ENCODE measurements around the gene TSACC.
"Not testable (repeated sequence)": the region's sequence is repeated elsewhere in the genome, so short reads cannot be mapped to it uniquely, and the experiment has no call there.

Gene TSACC

DNA sequence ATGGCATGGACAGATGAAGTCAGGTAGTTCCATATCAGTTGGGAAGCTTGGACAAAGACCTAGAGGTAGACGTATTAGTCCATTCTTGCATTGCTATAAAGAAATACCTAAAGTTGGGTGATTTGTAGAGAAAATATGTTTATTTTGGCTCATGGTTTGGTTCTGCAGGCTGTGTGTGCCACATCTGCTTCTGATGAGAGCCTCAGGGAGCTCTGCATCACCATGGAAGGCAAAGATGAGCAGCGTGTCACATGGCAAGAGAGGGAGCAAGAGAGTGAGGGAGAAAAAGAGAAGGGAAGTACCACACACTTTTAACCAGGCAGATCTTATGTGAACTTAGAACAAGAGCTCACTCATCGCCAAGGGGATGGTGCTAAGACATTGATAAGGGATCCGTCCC, 9.0 kb downstream of the TSACC start:
- DNase-seq, result no peak

GRCh38 chr1:156352481-156352880, 14.2 kb downstream of the TSACC start:
- DNase-seq, result not testable (repeated sequence)

DNA sequence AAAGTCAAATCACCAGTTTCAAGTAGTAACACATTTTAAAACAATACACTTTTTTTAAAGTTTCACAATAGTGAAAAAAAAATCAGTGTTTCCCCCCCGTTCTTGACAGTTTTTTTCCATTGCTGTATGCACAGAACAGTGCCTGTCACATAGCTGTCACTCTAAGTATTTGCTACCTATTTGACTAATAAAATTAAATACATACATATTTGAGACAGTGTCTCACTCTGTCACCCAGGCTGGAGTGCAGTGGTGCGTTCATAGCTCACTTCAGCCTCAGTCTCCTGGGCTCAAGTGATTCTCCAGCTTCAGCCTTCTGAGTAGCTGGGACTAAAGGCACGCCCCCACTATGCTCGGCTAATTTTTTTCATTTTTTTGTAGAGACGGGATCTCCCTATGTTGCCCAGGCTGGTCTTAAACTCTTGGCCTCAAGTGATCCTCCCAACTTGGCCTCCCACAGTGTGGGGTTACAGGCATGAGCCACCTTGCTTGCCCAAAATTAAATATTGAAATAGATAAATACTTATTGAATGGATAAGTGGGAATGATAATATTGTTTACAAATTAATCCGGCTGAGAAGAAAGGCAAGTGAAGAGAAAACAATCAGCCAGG, 18.0 kb downstream of the TSACC start:
- no peak for DNase-seq

- DNase-seq, result peak; percentile 92 to 98
Observed at GRCh38 chr1:156356875-156357534, 18.7 kb downstream of the TSACC start.

DNA sequence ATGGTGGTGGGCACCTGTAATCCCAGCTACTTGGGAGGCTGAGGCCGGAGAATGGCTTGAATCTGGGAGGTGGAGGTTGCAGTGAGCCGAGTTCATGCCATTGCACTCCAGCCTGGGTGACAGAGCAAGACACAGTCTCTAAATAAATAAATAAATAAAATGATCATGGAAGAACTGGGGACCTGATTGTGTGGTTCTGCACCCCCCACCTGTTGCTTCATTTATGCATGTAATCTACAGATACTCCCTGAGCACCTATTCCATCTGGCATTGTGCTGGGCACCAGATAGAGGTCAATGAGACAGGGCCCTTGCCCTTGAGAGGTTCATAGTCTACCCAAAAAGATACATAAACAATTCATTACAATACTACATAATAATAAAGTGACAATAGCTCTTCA, 19.7 kb downstream of the TSACC start:
- DNase-seq, result no peak

GRCh38 chr1:156358641-156359040, 20.3 kb downstream of the TSACC start:
- no peak for DNase-seq

DNA sequence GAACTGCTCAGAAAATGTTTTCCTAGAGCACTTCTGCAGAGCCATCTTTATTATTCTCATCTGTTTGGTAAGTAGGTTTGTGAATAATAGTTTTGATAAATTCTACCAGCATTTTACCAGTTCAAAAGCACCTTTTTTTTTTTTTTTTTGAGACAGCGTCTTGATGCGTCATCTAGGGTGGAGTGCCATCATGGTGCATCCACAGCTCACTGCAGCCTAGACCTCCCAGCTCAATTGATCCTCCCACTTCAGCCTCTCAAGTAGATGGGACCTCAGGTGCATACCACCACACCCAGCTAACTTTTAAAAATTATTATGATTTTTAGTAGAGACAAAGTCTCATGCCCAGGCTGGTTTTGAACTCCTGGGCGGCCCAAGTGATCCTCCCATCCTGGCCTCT, 20.9 kb downstream of the TSACC start:
- DNase-seq, result no peak

DNA sequence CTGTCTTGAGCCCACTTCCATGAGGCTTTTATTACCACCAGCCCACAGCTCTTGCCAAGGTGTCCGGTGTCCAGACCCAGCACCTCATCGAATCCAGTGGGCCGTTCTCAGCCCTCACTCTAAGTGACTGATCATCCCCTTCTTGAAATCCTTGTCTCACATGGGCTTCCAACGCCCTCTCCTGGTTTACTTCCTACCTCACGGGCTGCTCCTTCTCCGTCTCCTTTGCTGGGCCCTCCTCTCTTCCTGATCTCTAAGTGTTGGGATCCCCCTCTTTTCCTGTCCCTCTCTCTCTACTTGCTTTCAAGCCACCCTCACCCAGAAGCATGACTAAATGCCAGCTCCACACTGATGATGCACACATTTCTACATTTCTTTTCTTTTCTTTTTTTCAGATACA, 21.6 kb downstream of the TSACC start:
- DNase-seq, result peak; percentile 44 to 62

GRCh38 chr1:156360534-156360933, 22.2 kb downstream of the TSACC start:
- no peak for DNase-seq

DNA sequence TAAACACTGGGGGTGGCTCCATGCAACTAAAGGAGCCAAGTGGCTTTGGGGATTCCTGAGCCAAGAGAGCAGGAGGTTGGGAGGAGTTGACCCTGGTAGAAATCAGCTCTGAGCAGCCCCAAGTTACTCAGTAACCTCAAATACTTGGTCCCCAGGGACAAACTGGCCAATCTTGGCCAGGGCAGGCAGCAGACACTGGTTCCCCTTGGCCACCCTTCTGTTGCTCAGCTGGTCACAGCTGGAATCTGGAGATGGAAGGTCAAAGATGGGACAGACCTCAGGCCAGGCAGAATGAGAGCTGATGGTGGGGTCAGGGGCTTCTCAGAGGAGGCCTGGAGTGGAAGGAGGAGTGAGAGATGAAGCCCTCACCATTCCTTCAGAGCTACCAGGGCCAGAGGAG, 27.4 kb downstream of the TSACC start:
- no peak for DNase-seq

DNA sequence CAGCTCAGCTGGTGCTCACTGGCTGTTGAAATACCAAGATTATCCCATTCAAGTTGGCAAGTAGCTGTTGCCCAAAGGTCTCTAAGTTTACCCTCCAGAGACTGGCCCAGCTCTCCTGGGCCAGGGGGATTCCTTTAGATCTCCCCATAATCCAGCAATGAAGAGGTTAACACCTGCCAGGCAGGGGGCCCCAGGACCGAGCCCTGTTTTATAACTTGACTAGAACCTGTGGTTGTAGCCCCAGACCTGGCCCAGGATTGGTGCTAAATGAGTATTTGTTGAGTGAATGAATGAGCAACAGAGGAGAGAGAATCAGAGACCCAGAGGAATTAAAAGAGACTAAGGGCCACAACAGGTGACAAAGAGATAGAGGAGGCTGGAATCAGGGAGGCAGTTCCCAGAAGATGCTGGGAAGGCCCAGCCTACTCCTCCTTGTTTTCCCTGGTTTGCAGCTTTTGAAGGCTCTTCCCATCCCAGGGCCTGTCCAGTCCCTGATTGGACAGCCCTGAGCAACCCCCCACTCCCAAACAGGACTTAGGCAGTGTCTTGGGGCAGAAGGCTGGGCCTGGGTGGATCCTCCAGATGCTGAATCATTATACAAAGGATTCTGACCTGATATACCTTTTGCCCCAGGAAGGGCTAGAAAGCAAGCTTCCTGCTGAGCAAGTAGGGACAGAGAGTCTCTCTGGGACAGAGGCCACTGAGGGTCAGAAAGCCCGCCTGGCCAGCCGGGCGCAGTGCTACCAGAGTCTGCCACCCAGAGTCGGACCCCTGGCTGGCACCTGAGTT, 28.2 kb downstream of the TSACC start:
- no peak for DNase-seq

- peak in 1 of 2 experiments; percentile 47 for DNase-seq
Observed at GRCh38 chr1:156367383-156368156, 29.2 kb downstream of the TSACC start.

DNA sequence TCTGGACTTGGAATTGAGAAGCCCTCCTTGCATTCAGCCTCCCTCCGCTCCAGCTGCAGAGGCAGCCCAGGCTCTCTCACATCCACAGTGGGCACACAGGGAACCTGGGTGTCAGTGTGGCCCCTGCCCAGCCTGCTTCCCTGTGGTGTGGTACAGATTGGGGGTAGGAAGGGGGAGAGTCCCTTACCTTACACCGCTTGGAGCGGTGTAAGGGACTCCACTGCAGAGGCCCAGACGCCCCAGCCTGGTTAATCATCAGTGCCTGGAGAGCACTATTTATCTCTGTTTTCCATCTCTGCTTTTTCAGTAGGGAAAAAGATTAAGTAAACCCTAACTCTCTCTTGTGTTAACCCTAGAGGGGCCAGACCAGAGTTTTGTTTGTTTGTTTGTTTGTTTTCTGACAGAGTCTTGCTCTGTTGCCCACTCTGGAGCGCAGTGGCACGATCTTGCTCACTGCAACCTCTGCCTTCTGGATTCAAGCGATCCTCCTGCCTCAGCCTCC, 29.9 kb downstream of the TSACC start:
- DNase-seq, result no peak

GRCh38 chr1:156368889-156369684, 30.8 kb downstream of the TSACC start, which contains the start of gene RHBG:
Gene RHBG, plus strand, starts transcription at chr1:156369211. Its CDS starts 39 bp downstream, at chr1:156369250.
- peak; percentile 59 to 96 for DNase-seq

DNA sequence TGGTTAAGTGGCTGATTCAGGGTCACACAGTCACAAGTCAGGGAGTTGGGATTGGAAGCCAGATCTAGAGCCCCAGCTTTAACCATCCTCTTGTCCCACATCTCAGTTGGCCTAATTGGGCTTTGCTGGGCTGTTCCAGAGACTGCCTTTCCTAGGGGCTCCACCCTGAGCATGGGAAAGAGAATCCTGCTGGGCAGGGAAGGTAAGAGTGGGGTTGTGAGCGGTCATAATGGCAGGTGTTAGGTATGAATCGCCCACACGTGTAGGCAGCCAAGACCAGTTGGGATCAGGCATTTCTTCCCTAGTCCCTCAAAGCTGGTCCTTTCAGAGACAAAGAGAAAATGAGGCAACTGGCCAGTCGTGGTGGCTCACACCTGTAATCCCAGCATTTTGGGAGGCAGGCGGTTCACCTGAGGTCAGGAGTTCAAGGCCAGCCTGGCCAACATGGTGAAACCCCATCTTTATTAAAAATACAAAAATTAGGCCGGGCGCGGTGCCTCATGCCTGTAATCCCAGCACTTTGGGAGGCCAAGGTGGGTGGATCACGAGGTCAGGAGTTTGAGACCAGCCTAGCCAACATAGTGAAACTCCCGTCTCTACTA, 31.5 kb downstream of the TSACC start:
- DNase-seq, result not testable (repeated sequence)

GRCh38 chr1:156371553-156372264, 33.4 kb downstream of the TSACC start:
- no peak for DNase-seq

GRCh38 chr1:156372265-156372586, 33.9 kb downstream of the TSACC start:
- no peak for DNase-seq

GRCh38 chr1:156372876-156373275, 34.5 kb downstream of the TSACC start:
- DNase-seq, result no peak

DNA sequence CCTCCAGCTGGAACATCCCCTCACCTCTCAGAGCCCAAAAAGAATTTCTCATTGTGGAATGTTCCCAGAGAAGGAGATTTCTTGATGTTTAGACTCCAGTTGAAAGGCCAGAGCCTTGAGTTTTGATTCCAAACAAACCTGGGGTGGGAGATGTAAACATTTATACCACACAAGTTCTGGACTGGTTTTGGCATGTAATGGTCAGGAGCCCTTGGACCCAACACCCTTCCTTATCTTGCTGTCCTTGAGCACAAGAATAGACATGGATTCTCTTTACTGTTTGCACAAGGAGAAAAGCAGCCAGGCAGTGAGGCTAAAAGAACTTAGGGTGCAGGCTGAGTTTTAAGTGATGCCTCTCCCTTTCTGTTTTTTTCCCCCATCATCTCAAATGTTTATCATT, 35.2 kb downstream of the TSACC start:
- DNase-seq, result no peak

GRCh38 chr1:156376146-156376545, 37.8 kb downstream of the TSACC start:
- no peak for DNase-seq

Measured in NCI-H526 (cell line).